Measurements from ENCODE around the gene PHF21A.

- TF ChIP-seq CTCF (IDR thresholded peaks at IDR 0.05; ENCODE audit: extremely low read depth in 1 of 2, insufficient read depth in 1 of 2, low read depth in 1 of 2, low read length in 2 of 2), result no peak
- TF ChIP-seq GATA2 (IDR thresholded peaks at IDR 0.05; ENCODE audit: insufficient read depth, insufficient read length, low read depth, low read length), result no peak
- TF ChIP-seq POLR2A (IDR thresholded peaks at IDR 0.05; ENCODE audit: low read depth, low read length), result no peak
- TF ChIP-seq EZH2 (IDR thresholded peaks at IDR 0.05; ENCODE audit: borderline replicate concordance, low read depth, low read length, severe bottlenecking), result no peak
- TF ChIP-seq POLR2AphosphoS5 (IDR thresholded peaks at IDR 0.05; ENCODE audit: insufficient read depth, low read depth, low read length), result no peak
Measured at GRCh38 chr11:46105926-46106325, 15.3 kb downstream of the PHF21A start.

All from endothelial cell of umbilical vein (primary cell).